ENCODE measurements around the gene KLK12.

The KLK12 gene

DNA sequence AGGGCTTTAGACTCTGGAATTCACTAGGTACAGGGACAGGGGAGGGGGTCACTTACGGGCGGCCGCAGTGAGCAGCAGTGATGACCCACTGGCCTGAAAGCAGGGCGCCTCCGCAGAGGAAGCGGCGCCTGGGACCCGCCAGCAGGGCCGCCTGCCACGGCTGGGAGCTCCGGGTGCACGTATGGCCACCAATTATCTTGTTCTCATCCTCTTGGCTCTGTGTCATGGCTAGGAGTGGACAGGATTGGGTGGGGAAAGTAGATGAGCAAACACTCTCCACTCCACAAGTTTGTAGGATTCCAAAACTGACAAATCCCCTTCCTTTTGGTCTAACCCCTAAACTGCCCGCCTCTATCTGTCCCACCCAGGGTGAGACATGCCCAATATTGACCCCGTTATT lies 46.7 kb upstream of the KLK12 start:
- no peak overlapping the region for H3K4me2 ChIP-seq (ENCODE audit: low read length)
- H3K36me3 ChIP-seq (ENCODE audit: control insufficient read depth, insufficient read depth, low read length) = no peaks in the 10 kb centered on the region
- no peak overlapping the region for H3K4me3 ChIP-seq (ENCODE audit: low read depth, low read length)
- no peaks in the 10 kb centered on the region for H3K4me1 ChIP-seq
- no peaks in the 10 kb centered on the region for H3K27me3 ChIP-seq (ENCODE audit: control insufficient read depth, insufficient read depth, low read length)
- no peaks in the 10 kb centered on the region for H3K9me3 ChIP-seq (ENCODE audit: control insufficient read depth, low read length)
- TF ChIP-seq, protein P1, sequence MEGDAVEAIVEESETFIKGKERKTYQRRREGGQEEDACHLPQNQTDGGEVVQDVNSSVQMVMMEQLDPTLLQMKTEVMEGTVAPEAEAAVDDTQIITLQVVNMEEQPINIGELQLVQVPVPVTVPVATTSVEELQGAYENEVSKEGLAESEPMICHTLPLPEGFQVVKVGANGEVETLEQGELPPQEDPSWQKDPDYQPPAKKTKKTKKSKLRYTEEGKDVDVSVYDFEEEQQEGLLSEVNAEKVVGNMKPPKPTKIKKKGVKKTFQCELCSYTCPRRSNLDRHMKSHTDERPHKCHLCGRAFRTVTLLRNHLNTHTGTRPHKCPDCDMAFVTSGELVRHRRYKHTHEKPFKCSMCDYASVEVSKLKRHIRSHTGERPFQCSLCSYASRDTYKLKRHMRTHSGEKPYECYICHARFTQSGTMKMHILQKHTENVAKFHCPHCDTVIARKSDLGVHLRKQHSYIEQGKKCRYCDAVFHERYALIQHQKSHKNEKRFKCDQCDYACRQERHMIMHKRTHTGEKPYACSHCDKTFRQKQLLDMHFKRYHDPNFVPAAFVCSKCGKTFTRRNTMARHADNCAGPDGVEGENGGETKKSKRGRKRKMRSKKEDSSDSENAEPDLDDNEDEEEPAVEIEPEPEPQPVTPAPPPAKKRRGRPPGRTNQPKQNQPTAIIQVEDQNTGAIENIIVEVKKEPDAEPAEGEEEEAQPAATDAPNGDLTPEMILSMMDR (IDR thresholded peaks at IDR 0.05) = no peak
- no peak overlapping the region for H2AFZ ChIP-seq
- no peaks in the 10 kb centered on the region for H3K79me2 ChIP-seq
- no peak overlapping the region for H3K9ac ChIP-seq
- no peak overlapping the region for H3K27ac ChIP-seq

DNA sequence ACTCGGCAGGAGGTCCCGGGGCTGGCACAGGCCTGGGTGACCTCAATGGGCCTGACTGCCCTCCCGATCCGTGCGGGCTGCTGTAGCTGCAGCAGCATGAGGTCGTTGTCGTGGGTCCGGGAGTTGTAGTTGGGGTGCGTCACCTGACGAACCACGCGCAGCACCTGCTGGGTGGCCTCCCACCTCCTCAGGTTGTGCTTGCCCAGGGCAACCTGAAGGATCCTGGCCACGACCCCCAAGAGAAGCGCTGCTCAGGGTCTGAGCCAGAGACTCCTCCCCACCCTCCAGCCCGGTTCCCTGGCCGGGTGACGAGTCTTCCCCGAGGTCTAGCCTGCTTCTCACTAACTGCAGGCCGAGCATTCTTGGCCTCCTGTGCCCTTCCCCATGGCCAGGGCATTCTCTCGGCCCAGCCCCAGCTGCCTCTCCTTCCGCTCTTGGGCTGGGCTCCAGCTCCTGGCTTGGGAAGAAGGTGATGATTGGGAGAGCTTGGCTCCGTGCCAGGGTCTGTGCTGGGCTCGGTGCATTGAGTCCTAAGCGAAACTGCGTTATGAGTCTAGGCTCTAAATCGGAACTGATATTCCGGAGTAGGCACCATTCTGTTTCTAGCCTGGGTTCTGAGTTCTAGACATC lies 44.8 kb upstream of the KLK12 start:
- Histone ChIP-seq H3K4me3 (ENCODE audit: low read depth, low read length) (no peak overlapping the region), H3K9ac (no peak overlapping the region)
- TF ChIP-seq, protein P1 (IDR thresholded peaks at IDR 0.05) = no peak

DNA sequence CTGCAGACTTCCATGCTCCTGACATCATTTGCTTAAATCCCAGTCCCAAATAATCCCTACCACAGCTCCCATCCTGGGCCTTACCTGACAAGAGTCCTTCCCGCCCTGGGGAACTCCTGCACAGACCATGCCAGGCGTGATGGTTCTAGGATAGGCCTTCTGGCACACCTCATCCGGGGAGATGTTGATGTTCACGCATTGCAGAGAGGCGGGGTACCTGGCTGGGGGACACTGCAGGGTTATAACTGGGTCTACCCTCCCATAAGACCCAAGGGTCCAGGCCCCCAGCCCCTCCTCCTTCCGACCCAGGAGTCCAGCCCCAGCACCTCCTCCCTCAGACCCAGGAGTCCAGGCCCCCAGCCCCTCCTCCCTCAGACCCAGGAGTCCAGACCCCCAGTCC lies 43.9 kb upstream of the KLK12 start:
- Histone ChIP-seq H3K9me3 (ENCODE audit: control insufficient read depth, low read length) (no peaks in the 10 kb centered on the region), H3K4me2 (ENCODE audit: low read length) (no peak overlapping the region), H3K9ac (no peak overlapping the region), H3K79me2 (no peaks in the 10 kb centered on the region), H3K4me3 (ENCODE audit: low read depth, low read length) (no peak overlapping the region), H3K4me1 (no peaks in the 10 kb centered on the region), H2AFZ (no peak overlapping the region), H3K27me3 (ENCODE audit: control insufficient read depth, insufficient read depth, low read length) (no peaks in the 10 kb centered on the region), H3K27ac (no peak overlapping the region), H3K36me3 (ENCODE audit: control insufficient read depth, insufficient read depth, low read length) (no peaks in the 10 kb centered on the region)
- TF ChIP-seq, protein P1 (IDR thresholded peaks at IDR 0.05) = no peak

More for the DNA sequence above, 44.8 kb upstream of the KLK12 start:
- H3K27ac ChIP-seq = no peak overlapping the region
- no peak overlapping the region for H3K4me2 ChIP-seq (ENCODE audit: low read length)
- H3K4me1 ChIP-seq = no peaks in the 10 kb centered on the region
- no peaks in the 10 kb centered on the region for H3K36me3 ChIP-seq (ENCODE audit: control insufficient read depth, insufficient read depth, low read length)
- H3K27me3 ChIP-seq (ENCODE audit: control insufficient read depth, insufficient read depth, low read length) = no peaks in the 10 kb centered on the region
- H2AFZ ChIP-seq = no peak overlapping the region
- H3K9me3 ChIP-seq (ENCODE audit: control insufficient read depth, low read length) = no peaks in the 10 kb centered on the region
- H3K79me2 ChIP-seq = no peaks in the 10 kb centered on the region

DNA sequence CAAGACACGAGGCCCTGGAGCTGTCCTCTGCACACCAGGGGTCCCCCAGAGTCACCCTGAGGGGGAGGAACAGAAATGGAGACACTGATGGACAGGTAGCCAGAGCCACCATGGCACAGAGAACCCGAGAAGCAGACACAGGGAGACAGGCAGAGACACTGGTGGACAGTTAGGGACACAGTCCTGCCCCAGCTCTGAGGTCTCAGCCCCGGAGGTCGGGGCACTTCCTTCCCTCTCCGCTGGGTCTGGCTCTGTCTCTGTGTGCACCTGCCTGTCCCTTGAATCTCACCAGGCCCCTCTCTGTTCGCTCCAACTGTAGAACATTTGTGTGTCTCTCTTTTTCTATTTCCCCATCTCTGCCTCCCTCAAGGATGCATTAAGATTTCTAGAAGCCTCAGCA lies 43.3 kb upstream of the KLK12 start:
- Histone ChIP-seq H3K27me3 (ENCODE audit: control insufficient read depth, insufficient read depth, low read length) (no peaks in the 10 kb centered on the region), H3K27ac (no peak overlapping the region)

More for the DNA sequence above, 43.3 kb upstream of the KLK12 start:
- Histone ChIP-seq H3K4me3 (ENCODE audit: low read depth, low read length) (no peak overlapping the region), H3K4me2 (ENCODE audit: low read length) (no peak overlapping the region), H3K9me3 (ENCODE audit: control insufficient read depth, low read length) (no peaks in the 10 kb centered on the region), H3K9ac (no peak overlapping the region), H3K79me2 (no peaks in the 10 kb centered on the region), H3K4me1 (no peaks in the 10 kb centered on the region), H3K36me3 (ENCODE audit: control insufficient read depth, insufficient read depth, low read length) (no peaks in the 10 kb centered on the region), H2AFZ (no peak overlapping the region)
- TF ChIP-seq, protein P1 (IDR thresholded peaks at IDR 0.05) = no peak
